Astrocyte (in vitro differentiated cells and primary cell): ENCODE results near the gene TBATA. TPM values are rescaled to one million over a fixed set of nuclear protein-coding genes. Genes with fewer than 3 reads are reported as not detected.
A peak's percentile ranks its signal among the peaks of the same experiment; 100 is the strongest.

Experiments
- DNase-seq: peaks from one replicate; pipeline ENCODE4 v3.0.0-alpha.2; 2010; ENCODE audit warnings: low read depth
- FAIRE-seq: peaks from 2 replicates; lab custom pipeline; 2011; peaks lifted over from hg19 to GRCh38; lab: Jason Lieb, UNC
- H2AFZ ChIP-seq: 2 replicates; pipeline ENCODE4 v1.6.0; 2012; ENCODE audit warnings: low read depth, low read length, inconsistent platforms
- H3K27ac ChIP-seq: 2 replicates; pipeline ENCODE4 v1.5.1; 2011; ENCODE audit warnings: low read depth, low read length, inconsistent platforms
- H3K27me3 ChIP-seq: 2 replicates; pipeline ENCODE4 v1.6.0; 2011; ENCODE audit warnings: low read length, inconsistent platforms; ENCODE audit not compliant: insufficient read depth
- H3K36me3 ChIP-seq: 2 replicates; pipeline ENCODE4 v1.5.1; 2011; ENCODE audit warnings: low read length, inconsistent platforms; ENCODE audit not compliant: insufficient read depth
- H3K4me1 ChIP-seq: 2 replicates; pipeline ENCODE4 v1.5.1; 2011; ENCODE audit warnings: low read length, inconsistent platforms; ENCODE audit not compliant: insufficient read depth
- H3K4me2 ChIP-seq: 2 replicates; pipeline ENCODE4 v1.6.0; 2012; ENCODE audit warnings: low read length, inconsistent platforms
- H3K4me3 ChIP-seq: 2 replicates; pipeline ENCODE4 v1.5.1; 2011; ENCODE audit warnings: low read depth, mild to moderate bottlenecking, low read length, inconsistent platforms; ENCODE audit not compliant: insufficient read depth
- H3K79me2 ChIP-seq: 2 replicates; pipeline ENCODE4 v1.6.0; 2012; ENCODE audit warnings: mild to moderate bottlenecking, low read length, inconsistent platforms; ENCODE audit not compliant: insufficient read depth
- H3K9ac ChIP-seq: 2 replicates; pipeline ENCODE4 v1.6.0; 2012; ENCODE audit warnings: mild to moderate bottlenecking, low read length, inconsistent platforms
- H3K9me3 ChIP-seq: 2 replicates; pipeline ENCODE4 v1.5.1; 2012; ENCODE audit warnings: low read depth, mild to moderate bottlenecking, low read length, inconsistent platforms; ENCODE audit not compliant: insufficient read depth
- H4K20me1 ChIP-seq: 2 replicates; pipeline ENCODE4 v1.6.0; 2012; ENCODE audit warnings: low read length, inconsistent platforms; ENCODE audit not compliant: insufficient read depth
- H3K27ac Mint-ChIP-seq: one replicate; pipeline ENCODE4 v1.8.0; 2021; ENCODE audit warnings: mild to moderate bottlenecking, mixed read lengths; ENCODE audit not compliant: unreplicated experiment
- H3K27me3 Mint-ChIP-seq: one replicate; pipeline ENCODE4 v1.8.0; 2021; ENCODE audit warnings: low read depth, mixed read lengths; ENCODE audit not compliant: unreplicated experiment
- H3K36me3 Mint-ChIP-seq: one replicate; pipeline ENCODE4 v1.8.0; 2021; ENCODE audit warnings: low read depth, mixed read lengths; ENCODE audit not compliant: unreplicated experiment
- H3K4me1 Mint-ChIP-seq: one replicate; pipeline ENCODE4 v1.8.0; 2021; ENCODE audit warnings: low read depth, mixed read lengths; ENCODE audit not compliant: unreplicated experiment
- H3K4me3 Mint-ChIP-seq: one replicate; pipeline ENCODE4 v1.8.0; 2021; ENCODE audit warnings: mild to moderate bottlenecking, moderate library complexity, mixed read lengths; ENCODE audit not compliant: unreplicated experiment
- H3K9me3 Mint-ChIP-seq: one replicate; pipeline ENCODE4 v1.8.0; 2021; ENCODE audit warnings: mild to moderate bottlenecking, mixed read lengths; ENCODE audit not compliant: unreplicated experiment
- CTCF ChIP-seq: IDR thresholded peaks from 2 replicates; pipeline ENCODE4 v1.5.1; 2011; ENCODE audit warnings: low read depth, mild to moderate bottlenecking, inconsistent platforms, low read length, moderate library complexity; ENCODE audit not compliant: insufficient read depth
- EZH2 ChIP-seq: IDR thresholded peaks from 2 replicates; pipeline ENCODE4 v1.6.1; 2012; ENCODE audit warnings: mild to moderate bottlenecking, low read length, inconsistent platforms; ENCODE audit not compliant: insufficient read depth
- total RNA-seq: library from RNA; stranded (reverse); gene quantifications from 2 replicates; pipeline ENCODE4 v1.2.1, GENCODE V29; 2021

Gene TBATA
- total RNA-seq, 1 donor from 2014 or later, result not detected

GRCh38 chr10:70820976-70821750 is 36.0 kb upstream of the TBATA start:
- Histone ChIP-seq H2AFZ (no peak overlapping the region), H3K27ac (no peak overlapping the region), H3K79me2 (peaks cover 70% of the 10 kb centered on the region), H4K20me1 (peaks cover 54% of the 10 kb centered on the region), H3K9me3 (no peaks in the 10 kb centered on the region), H3K9ac (no peak overlapping the region), H3K4me1 (peaks cover 3% of the 10 kb centered on the region), H3K4me2 (no peak overlapping the region), H3K27me3 (no peaks in the 10 kb centered on the region), H3K4me3 (no peak overlapping the region), H3K36me3 (peaks cover 35% of the 10 kb centered on the region)
- H3K36me3 Mint-ChIP-seq, result peaks cover 10% of the 10 kb centered on the region
- no peak overlapping the region for H3K4me3 Mint-ChIP-seq
- no peak overlapping the region for H3K27ac Mint-ChIP-seq
- DNase-seq (no peak), FAIRE-seq (no peak)
- peaks cover 3% of the 10 kb centered on the region for H3K9me3 Mint-ChIP-seq
- H3K4me1 Mint-ChIP-seq, result peaks cover 33% of the 10 kb centered on the region
- no peaks in the 10 kb centered on the region for H3K27me3 Mint-ChIP-seq
- TF ChIP-seq EZH2 (no peak), CTCF (no peak)

GRCh38 chr10:70816220-70816894 is 31.2 kb upstream of the TBATA start:
- H4K20me1 ChIP-seq, result peaks cover 41% of the 10 kb centered on the region
- no peak for TF ChIP-seq EZH2
- no peak for TF ChIP-seq CTCF
- H3K9me3 Mint-ChIP-seq, result peaks cover 3% of the 10 kb centered on the region
- H3K9me3 ChIP-seq, result no peaks in the 10 kb centered on the region
- peak overlapping the region; percentile 87 for H3K9ac ChIP-seq
- DNase-seq (peak; percentile 90), FAIRE-seq (peak; percentile 39)
- peak overlapping the region; percentile 84 for H3K27ac ChIP-seq
- H3K4me1 ChIP-seq, result peaks cover 3% of the 10 kb centered on the region
- H3K4me2 ChIP-seq, result peak overlapping the region; percentile 97
- peak overlapping the region; percentile 86 for H3K4me3 ChIP-seq
- peaks cover 10% of the 10 kb centered on the region for H3K36me3 Mint-ChIP-seq
- H3K36me3 ChIP-seq, result peaks cover 23% of the 10 kb centered on the region
- peak overlapping the region; percentile 97 for H3K4me3 Mint-ChIP-seq
- H3K27me3 Mint-ChIP-seq, result peaks cover 3% of the 10 kb centered on the region
- H3K27me3 ChIP-seq, result no peaks in the 10 kb centered on the region
- peak overlapping the region; percentile 74 for H2AFZ ChIP-seq
- H3K4me1 Mint-ChIP-seq, result peaks cover 36% of the 10 kb centered on the region
- H3K27ac Mint-ChIP-seq, result peak overlapping the region; percentile 98
- peaks cover 44% of the 10 kb centered on the region for H3K79me2 ChIP-seq
